HG02973 (cell line): ENCODE measurements around the gene RRP1.
"Not testable (repeated sequence)": the region's sequence is repeated elsewhere in the genome, so short reads cannot be mapped to it uniquely, and the experiment has no call there.

Source experiments
- ATAC-seq: cut with Tn5 transposase; IDR thresholded peaks from one replicate; pipeline ENCODE4 v1.9.1; 2021; ENCODE audit warnings: moderate library complexity; ENCODE audit not compliant: unreplicated experiment

RRP1 gene

GRCh38 chr21:43815991-43816390 lies 26.6 kb downstream of the RRP1 start:
- no peak for ATAC-seq

GRCh38 chr21:43816611-43817071 lies 27.3 kb downstream of the RRP1 start:
- ATAC-seq: no peak

GRCh38 chr21:43817157-43818086 lies 28.0 kb downstream of the RRP1 start:
- no peak for ATAC-seq

GRCh38 chr21:43818685-43819084 lies 29.3 kb downstream of the RRP1 start:
- no peak for ATAC-seq

GRCh38 chr21:43819511-43820405 lies 30.4 kb downstream of the RRP1 start:
- no peak for ATAC-seq

- ATAC-seq: no peak
Measured at GRCh38 chr21:43820466-43820865, 31.1 kb downstream of the RRP1 start.

GRCh38 chr21:43822166-43822565 lies 32.8 kb downstream of the RRP1 start:
- not testable (repeated sequence) for ATAC-seq

GRCh38 chr21:43822741-43823140 lies 33.4 kb downstream of the RRP1 start:
- not testable (repeated sequence) for ATAC-seq

GRCh38 chr21:43824333-43825241 lies 35.2 kb downstream of the RRP1 start:
- ATAC-seq: no peak

- no peak for ATAC-seq
Measured at GRCh38 chr21:43825242-43825935, 36.0 kb downstream of the RRP1 start.

- no peak for ATAC-seq
Measured at GRCh38 chr21:43825936-43826622, 36.7 kb downstream of the RRP1 start.

- ATAC-seq: no peak
Measured at GRCh38 chr21:43826623-43826974, 37.2 kb downstream of the RRP1 start.

GRCh38 chr21:43827015-43827611 lies 37.7 kb downstream of the RRP1 start:
- no peak for ATAC-seq

- no peak for ATAC-seq
Measured at GRCh38 chr21:43829161-43829560, 39.8 kb downstream of the RRP1 start.

- ATAC-seq: no peak
Measured at GRCh38 chr21:43829575-43830119, 40.3 kb downstream of the RRP1 start.

- ATAC-seq: no peak
Measured at GRCh38 chr21:43832158-43832550, 42.8 kb downstream of the RRP1 start.

- ATAC-seq: no peak
Measured at GRCh38 chr21:43832648-43833047, 43.3 kb downstream of the RRP1 start.

GRCh38 chr21:43834146-43834905 lies 44.9 kb downstream of the RRP1 start:
- no peak for ATAC-seq
